Peyer's patch (tissue), 4 donors: Measurements from ENCODE around the gene NEK4.

Experiments
- CTCF ChIP-seq, 6 experiments: fragments of 450-650 bp in 4 of 6; fragments of 200-600 bp in 2 of 6; sonication (generic) in 1 of 6; IDR thresholded peaks; one replicate each; pipeline ENCODE4 v1.5.1; 2017 to 2019; ENCODE audit warnings: antibody characterized with exemption in 6 of 6, mild to moderate bottlenecking in 3 of 6, moderate library complexity in 1 of 6
- POLR2A ChIP-seq, 2 donors: fragments of 450-650 bp; IDR thresholded peaks; one replicate each; pipeline ENCODE4 v1.5.1; 2017; ENCODE audit warnings: antibody characterized with exemption in 2 of 2, mild to moderate bottlenecking in 2 of 2, moderate library complexity in 2 of 2

- TF ChIP-seq CTCF (IDR thresholded peaks at IDR 0.05): no peak
- no peak for TF ChIP-seq POLR2A (IDR thresholded peaks at IDR 0.05)
These were observed 45.5 kb upstream of the NEK4 start for GRCh38 chr3:52816199-52816598.
